Anterior cingulate cortex (tissue), 58 donors: Measurements from ENCODE around the gene CORO7.
A peak's percentile ranks its signal among the peaks of the same experiment; 100 is the strongest.
"Not testable (repeated sequence)": the region's sequence is repeated elsewhere in the genome, so short reads cannot be mapped to it uniquely, and the experiment has no call there.

Experiments
- DNase-seq, 58 donors: peaks; one replicate each; lab custom pipeline; 2025; lab: John Stamatoyannopoulos, UW

The CORO7 gene

DNA sequence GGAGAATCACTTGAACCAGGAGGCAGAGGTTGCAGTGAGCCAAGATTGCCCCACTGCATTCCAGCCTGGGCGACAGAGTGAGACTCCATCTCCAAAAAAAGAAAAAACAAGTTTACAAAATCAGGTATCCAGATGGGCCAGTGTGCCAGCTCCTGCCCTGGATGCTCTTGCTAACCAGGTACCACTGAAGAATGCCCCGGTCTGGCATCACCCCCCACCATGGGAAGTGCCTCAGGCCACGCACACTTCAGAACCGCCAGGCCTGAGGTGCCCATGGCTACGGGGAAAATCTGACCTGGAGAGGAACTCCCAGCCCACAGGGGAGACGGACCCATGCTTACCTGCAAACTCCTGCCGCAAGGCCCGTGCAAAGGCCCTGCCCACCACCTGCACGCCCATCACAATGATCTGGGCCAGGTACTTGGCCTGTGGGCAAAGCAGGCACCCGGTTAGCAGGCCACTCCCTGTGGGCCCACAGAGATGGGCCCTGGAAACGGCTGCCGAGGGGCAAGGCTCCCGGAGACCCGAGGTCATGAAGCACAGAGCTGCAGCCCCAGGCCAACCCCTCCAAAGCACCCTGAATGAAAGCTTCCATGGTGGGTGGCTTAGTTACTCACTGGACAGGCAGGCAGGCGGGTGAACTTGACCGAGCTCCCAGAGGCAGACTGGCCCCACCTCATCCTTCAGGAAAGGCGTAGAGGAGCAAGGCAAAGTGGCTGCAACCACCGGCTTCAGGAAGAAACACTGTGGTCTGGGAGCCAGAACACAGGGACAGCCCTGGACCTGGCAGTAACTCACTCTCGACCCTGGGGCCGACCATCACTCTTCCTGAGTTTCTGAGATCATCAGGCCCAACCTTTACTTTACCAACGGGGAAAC is 73.3 kb downstream of the CORO7 start:
- no peak for DNase-seq

GRCh38 chr16:4341250-4341649 is 75.1 kb downstream of the CORO7 start:
- DNase-seq: no peak

- no peak for DNase-seq
Observed at GRCh38 chr16:4340443-4340842, 76.0 kb downstream of the CORO7 start.

DNA sequence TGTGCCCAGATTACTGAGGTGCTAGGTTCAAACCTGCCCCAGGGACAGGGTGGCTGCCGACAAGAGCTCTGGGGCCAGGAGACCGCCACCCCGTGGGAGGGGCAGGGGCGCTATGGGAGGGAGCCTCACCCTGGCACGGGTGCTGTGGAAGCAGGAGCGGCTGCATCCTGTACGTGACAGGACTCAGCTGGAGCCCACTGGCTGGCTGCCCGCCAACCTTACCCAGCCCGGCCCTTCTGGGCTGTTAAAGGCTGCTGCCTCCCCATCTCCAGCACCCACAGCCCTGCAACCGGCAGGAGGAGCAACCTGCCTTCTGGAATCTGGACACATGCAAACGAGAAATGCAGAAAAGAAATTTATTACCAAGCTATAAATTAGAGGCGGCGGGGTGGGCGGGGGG is 76.5 kb downstream of the CORO7 start:
- DNase-seq: peak in 3 of 58 donors; percentile 13 to 50 (median 25)

DNA sequence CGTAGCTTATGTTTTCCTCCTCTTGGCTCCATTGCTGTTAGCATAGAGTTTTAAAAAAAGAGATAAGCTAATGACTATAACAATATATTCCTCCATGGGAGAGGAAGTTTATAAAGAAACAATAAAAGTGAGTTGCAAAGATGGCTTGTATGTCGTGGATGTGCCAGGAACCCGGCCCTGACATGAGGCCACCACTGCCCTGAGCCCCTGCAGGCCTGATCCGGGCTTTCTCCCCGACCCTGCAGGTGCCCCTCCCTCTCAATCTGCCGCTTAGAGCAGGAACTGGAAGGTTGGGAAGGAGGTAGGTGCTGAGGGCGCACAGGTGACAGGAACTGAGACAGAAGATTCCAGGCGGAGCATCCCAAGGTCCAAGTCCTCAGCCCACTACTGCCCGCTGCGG is 76.9 kb downstream of the CORO7 start:
- no peak for DNase-seq

DNA sequence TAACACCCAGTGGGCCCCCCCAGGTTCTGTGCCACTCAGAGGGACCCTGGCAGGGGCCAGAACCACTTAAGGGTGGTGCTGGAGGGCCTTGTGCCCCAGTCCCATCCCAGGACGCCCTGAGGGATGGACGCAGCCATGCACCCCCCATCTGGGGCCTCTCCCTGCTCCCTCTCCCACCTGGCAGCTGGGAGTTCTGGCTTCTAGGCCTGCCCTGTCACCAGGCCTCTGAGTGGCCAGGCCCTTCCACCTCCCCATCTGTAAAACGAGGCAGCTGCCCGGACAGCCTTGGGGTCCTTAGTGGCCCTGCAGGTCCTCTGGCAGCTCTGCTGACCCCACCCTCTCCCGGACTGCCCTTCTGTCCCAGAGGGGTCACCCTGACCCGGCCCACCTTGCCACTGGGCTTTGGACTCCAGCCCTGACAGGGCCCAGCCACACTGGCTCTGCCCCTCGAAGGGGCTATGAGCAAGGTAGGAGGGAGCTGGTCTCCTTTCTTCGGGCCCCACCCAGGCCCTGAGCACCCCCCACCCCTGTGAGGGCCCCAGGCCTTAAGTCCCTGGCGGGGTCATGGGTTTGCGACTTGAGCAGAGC is 77.6 kb downstream of the CORO7 start:
- DNase-seq: no peak

DNA sequence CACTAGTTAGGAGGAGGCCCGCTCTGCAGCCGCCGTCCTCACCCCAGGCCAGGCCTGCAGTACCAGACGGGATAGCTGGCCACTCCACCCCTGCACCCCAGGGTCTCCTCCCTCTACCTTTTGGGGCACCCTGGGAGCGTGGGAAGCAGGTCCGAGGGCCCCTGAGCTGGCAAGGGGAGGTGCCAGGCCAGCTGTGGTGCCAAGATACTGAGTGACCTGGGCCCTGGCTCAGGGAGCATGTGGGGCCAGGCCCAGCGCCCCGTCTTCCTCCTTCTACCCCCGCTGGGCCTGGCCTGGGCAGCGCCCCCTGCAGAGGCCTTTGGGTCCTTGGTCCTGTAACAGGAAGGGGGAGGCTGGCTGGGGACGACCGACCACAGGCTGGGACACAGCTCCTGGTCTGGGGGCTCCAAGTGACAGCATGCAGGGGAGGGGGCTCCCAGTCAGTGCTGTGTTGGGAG is 78.2 kb downstream of the CORO7 start:
- DNase-seq: no peak

GRCh38 chr16:4337540-4338088 is 78.8 kb downstream of the CORO7 start:
- no peak for DNase-seq

DNA sequence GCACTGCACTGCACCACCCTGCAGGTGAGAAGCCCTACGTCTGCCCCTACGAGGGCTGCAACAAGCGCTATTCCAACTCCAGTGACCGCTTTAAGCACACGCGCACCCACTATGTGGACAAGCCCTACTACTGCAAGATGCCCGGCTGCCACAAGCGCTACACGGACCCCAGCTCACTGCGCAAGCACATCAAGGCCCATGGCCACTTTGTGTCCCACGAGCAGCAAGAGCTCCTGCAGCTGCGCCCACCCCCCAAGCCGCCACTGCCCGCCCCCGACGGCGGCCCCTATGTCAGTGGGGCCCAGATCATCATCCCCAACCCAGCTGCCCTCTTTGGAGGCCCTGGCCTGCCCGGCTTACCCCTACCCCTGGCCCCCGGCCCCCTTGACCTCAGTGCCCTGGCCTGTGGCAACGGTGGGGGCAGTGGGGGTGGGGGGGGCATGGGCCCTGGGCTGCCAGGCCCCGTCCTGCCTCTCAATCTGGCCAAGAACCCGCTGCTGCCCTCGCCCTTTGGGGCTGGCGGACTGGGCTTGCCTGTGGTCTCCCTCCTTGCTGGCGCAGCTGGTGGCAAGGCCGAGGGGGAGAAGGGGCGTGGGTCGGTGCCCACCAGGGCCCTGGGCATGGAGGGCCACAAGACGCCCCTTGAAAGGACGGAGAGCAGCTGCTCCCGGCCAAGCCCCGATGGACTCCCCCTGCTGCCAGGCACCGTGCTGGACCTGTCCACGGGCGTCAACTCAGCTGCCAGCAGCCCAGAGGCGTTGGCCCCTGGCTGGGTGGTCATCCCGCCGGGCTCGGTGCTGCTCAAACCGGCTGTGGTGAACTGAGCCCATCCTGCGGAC is 79.5 kb downstream of the CORO7 start:
- DNase-seq: no peak

GRCh38 chr16:4334724-4335495 is 81.5 kb downstream of the CORO7 start:
- no peak for DNase-seq

- DNase-seq: not testable (repeated sequence)
Observed at GRCh38 chr16:4333714-4334113, 82.7 kb downstream of the CORO7 start.

DNA sequence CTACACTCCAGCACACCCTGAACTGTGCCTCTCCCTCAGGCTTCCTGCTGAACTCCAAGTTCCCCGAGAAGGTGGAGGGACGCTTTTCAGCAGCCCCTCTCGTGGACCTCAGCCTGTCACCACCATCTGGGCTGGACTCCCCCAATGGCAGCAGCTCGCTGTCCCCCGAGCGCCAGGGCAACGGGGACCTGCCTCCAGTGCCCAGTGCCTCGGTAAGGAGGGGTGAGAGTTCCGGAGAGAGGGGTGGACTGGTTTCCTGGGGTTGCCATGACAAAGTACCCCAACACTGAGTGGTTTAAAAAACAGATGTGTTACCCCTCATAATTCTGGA is 83.1 kb downstream of the CORO7 start:
- no peak for DNase-seq

GRCh38 chr16:4332623-4333307 is 83.6 kb downstream of the CORO7 start:
- DNase-seq: no peak

DNA sequence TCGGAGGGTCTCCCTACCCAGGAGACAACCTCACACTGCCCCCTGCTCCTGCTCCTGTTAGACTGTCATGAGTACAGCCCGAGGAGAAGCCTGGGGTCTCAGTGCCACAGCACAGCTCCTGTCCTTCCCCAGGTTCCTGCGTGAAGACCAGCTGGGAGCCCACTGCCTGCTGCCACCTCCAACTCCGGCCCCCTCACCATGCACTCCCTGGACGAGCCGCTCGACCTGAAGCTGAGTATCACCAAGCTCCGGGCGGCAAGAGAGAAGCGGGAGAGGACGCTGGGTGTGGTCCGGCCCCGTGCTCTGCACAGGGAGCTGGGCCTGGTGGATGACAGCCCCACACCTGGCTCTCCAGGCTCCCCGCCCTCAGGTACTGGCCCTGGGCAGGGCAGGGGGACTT is 84.3 kb downstream of the CORO7 start:
- no peak for DNase-seq

GRCh38 chr16:4330277-4330874 is 86.0 kb downstream of the CORO7 start:
- peak in 50 of 58 donors; percentile 10 to 82 (median 50) for DNase-seq

GRCh38 chr16:4328782-4329775 is 87.3 kb downstream of the CORO7 start:
- DNase-seq: no peak

DNA sequence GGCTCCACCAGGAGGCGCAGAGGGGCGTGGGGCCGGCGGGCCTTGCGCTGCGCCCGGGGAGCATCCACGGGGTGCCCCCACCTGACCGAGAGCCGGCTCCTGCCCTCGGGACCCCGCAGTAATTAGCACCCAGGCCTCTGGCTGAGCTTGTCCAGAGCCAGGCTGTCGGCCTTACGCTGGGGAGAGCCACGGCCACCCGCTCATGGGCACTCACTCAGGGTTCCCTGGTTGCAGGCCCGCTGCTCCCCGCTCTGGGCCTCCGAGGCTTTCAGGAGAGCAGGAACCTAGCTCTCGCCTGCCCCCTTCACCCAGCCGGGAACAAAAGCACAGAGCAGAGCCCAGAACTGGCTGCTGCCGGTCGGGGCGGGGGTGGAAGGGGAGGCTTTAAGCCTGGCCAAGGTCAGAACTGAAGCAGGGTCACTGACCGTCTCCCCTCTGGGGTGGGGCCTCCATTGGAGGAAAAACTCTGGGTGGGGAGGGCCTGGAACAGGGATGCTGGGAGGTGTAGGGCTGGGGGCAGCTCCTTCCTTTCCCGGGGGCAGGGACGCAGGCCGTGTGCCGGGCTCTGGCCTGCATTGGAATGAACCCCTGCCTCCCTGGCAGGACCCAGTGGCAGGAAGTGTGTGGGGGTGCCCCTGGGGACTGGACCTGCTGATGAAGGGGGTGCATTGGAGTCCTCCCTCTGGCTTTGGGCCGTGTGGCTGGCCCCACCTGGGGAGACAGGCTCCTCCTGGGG is 88.2 kb downstream of the CORO7 start:
- peak in 54 of 58 donors; percentile 18 to 84 (median 62) for DNase-seq
